DMS153 (cell line): ENCODE results near the gene LNX1.
"Not testable (repeated sequence)": the region's sequence is repeated elsewhere in the genome, so short reads cannot be mapped to it uniquely, and the experiment has no call there.

Experiments
- DNase-seq: peaks from one replicate; lab custom pipeline; 2025; lab: John Stamatoyannopoulos, UW

The LNX1 gene

DNA sequence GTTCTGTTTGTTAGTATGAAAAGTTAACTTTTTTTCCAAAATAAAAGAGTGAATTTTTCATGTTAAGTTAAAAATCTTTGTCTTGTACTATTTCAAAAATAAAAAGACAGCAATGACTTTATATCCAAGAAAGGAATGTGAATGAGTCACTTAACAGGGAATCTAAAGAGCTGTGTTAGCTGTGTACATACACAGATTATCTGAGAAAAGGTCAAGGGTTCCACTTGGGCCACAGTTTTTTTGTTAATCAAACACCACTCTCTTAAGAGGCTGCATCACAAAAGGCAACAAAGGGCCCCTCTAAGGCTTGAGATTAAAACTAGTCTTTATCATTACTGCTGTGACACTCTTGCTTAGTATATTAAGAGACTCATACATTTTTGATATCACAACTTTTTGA is 131.7 kb downstream of the LNX1 start:
- DNase-seq: peak; percentile 20

DNA sequence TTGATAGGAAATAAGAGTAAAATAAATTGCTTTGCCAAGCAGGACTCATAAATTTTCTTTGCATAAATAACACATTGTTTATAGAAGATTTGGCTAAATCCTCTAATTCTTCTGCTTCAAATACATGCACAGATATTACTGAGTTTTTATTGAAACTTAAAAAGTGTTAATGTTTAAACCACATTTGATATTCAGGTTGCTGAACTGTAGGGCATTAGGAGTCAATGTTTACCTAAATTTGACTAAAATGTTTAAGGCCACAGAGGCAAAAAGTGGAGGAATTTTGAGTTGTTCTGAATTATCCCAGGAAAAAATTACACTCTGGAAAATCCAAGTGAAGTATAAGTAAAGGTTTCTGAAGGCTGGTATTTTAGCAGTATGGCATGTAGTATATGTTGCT is 135.1 kb downstream of the LNX1 start:
- no peak for DNase-seq

DNA sequence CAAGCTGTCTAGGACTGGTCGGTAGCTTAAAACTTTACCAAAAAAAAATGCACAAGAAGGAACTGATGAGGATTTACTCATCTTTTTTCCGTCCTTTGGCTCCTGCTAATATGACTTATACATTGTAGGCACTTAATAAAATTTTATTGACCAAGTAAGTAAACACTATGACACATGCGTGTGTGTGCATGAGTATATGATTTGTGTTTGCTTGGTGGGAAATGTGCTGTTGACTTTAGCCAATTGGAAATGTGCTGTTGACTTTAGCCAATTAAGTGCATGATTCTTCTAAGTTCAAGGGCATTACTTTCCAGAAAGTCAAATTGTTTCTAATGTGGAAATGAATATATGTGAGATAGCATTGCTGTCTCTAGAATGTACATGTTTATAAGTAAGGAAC is 135.5 kb downstream of the LNX1 start:
- peak; percentile 24 for DNase-seq

DNA sequence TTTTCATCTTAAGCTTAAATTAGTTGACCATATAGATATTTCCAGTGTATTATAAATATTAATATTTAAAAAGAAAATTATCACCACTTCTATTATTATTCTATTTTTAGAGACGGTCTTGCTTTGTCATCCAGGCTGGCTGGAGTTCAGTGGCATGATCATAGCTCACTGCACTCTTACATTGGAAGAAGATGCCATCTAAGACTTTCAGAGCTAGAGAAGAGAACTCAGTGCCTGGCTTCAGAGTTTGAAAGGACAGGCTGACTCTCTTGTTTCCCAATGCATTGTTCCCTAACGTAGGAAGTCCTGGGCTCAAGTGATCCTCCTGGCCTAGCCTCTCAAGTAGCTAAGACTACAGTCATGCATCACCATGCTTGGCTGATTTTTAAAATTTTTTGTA is 137.9 kb downstream of the LNX1 start:
- DNase-seq: no peak

DNA sequence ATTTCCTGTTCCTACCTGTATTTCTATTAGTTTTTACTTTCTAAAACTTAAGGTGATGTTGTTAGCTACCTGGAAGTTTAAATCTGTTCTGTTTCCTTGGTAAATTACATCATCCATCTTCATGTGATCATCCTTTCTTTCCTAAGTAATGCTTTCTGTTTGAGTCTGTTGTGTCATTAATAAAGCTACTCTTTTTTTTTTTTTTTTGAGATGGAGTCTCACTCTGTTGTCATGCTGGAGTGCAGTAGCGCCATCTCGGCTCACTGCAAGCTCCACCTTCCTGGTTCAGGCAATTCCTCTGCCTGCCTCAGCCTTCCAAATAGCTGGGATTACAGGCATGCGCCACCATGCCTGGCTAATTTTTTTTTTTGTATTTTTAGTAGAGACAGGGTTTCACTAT is 140.5 kb downstream of the LNX1 start:
- DNase-seq: no peak

DNA sequence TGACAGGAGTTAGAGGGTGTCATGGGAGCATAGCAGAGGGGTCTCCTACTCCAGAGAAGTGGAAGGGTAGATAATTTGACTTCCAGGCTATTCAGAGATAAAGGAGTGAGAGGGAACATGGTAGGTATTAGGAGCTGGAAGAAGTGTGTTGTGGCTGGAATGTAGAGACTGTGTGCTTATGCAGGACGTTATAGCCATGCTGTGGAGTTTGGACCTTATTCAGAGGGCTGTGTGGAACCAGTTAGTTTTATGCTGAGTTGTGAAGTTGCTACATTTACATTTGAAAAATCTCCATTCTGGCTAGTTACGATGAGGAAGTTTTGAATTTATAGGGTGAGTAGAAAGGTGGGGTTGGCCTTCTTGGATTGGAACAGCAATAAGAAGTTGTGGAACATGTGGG is 146.3 kb downstream of the LNX1 start:
- no peak for DNase-seq

DNA sequence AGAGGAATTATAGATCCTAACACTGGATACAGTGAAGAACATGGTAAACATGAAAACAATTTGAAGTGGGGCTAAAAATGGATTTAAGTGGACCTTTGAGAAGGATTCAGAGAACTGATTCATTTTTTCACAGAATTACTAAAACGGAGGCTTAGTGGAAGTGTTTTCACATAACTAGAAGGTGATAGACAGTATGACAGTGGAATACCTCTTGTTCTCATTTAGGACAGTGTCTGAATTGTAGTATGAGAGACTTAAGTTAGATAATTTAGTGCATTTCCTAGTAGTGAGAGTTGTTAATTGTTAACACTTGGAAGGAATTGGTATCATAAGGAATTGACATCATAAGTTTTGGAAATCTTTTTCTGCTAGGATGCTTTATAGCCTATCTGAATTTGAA is 149.7 kb downstream of the LNX1 start:
- no peak for DNase-seq

DNA sequence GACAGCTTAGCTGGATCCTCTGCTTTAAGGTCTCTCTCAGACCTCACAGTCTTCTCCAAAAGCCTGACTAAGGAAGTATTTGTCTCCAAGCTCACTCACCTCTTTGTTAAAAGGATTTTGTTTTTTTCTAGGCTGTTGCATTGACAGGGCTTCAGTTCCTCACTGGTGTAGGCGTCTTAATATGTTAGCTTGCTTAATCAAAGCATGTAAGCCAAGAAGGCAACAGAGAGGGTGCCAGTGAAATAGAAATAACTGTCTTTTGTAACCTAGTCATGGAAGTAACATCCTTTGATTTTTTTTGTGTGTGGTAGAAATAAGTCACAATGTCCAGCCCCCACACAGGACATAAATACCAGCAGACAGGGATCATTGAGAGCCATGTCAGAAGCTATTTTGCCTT is 155.0 kb downstream of the LNX1 start:
- DNase-seq: no peak

DNA sequence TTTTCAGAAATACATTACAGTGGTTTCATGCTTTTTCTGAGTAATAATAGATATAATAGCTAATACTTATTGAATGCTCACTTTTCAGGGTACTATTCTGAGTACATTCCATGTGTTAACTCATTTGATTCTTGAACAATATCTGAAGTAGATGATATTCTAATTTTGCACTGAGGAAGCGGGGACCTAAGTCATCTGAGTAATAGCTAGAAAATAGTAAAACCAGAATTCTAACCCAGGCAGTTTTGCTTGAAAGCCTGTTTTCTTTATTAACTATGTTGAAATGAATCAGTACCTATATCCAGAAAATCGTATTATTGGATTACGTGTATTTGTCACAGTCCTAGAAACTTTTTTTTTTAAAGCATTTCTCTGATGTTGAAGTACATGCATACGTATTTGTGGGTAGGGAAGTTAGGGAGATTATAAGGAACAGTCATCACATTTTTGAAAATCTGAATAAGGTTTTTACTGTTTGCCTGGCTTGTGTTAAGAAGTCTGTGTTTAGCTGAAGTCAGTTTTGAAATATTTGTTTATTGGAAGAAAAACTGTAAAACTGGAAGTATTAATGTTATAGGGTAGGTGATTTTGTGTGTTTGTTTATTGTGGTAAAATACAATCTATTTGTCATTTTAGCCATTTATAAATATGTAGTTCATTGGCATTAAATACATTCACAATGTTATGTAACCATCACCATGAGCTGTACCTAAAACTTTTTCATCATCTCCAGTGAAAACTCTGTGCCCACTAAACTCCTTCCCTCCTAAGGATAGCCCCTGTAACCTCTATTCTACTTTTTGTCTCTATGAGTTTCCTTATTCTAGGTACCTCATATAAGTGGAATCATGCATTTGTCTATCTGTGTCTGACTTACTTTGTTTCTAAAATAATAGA is 158.5 kb downstream of the LNX1 start:
- DNase-seq: no peak

DNA sequence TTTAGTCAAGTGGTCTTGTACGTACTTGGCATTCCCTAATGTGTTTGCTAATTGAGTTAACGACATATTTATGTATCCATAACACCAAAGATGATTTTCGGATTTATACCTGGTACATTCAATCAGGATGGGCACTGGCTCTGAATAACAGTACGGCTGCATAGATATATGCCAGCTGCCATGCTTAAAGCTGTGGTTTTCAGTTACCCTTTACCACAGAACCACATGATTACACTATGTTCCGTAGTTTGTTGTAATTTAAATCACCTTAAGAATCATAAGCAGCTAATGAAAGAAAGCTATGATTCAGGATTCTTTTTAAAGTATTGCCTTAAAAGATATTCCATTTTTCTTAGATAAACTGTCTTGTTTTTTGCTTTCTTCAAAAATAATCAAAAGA is 160.2 kb downstream of the LNX1 start:
- no peak for DNase-seq

DNA sequence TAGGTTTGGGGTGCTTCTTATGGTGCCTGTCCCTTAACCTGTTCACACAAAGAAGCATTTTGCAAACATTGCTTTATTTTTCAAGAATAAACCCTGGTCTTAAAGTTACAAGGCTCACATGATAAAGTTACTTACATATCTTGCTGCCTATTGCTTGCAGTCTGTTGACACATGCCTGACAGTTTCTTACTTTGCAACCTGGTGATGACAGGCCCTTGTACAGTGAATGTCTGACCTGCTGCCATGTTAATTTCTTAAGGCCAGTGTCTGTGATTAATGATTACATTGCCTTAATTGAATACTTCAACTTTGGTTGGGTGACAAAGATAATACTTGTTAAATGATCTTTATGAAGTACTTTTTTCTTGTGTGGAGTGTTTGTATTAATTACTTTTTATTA is 163.9 kb downstream of the LNX1 start:
- DNase-seq: no peak

DNA sequence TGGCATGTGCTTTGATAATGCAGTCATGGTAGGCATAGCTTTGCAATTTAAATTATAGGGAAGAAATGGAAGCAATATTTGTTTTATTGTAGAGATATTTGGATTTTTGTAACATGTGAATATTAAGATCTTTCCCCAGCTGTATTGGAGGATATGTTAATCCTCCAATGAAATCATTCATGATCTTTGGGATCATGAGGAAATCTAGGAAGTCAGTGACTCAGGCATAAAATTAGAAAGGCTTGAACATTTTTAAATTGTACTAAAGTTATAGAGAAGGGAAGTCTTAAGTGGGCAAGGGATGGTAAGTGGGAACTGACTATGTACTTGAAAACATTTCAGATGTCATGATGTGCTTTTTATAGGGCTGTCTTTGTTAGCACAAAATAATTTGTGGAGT is 167.0 kb downstream of the LNX1 start:
- no peak for DNase-seq

DNA sequence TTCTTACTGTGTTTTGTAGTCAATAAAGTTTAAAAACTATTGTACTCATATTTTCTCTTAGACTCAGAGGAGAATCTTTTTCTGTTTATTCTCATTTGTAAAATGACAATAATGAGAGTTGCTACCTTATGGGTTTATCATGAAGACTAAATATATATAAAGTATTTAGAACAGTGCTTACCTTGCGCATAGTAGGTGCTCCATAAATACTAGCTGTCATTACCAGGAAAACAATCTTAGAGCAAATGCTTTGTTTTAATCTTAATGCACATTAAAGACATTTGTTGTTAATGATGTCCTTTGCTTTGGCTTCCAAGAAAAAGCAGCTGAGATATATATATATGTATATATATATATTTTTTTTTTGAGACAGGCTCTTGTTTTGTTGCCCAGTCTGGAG is 168.9 kb downstream of the LNX1 start:
- DNase-seq: no peak

DNA sequence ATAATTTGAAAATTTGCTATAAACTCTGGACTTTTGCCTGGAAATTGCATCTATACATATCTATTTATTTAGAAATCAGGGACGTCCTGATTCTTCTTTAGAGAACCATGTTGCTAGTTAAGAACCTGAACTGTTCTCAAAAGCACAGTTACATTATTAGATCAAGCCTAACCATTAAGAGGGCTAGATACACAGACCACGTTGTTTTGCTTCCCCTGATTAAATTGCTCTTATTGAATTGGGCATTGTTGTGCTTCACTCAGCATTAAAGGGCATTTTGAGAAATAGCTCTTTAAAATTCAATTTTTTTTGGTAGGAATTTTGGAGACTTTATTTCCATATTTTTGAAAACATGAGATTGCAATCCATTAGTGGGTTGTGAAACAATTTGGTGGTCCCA is 169.5 kb downstream of the LNX1 start:
- no peak for DNase-seq

DNA sequence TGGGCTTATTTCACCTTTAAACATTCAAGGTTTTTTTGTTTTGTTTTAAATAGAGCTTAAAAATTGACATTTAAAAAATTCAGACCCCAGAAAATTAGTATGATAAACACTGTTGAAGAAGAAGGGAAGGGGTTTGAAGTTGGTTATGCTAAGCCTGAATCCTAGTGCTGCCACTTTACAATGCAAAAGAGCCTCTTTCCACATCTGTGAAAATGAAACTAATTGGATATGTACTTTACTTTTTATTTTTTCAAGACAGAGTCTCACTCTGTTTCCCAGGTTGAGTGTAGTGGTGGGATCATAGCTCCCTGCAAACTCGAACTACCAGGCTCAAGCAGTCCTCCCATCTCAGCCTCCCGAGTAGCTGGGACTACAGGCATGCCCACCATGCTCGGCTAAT is 172.1 kb downstream of the LNX1 start:
- DNase-seq: no peak

DNA sequence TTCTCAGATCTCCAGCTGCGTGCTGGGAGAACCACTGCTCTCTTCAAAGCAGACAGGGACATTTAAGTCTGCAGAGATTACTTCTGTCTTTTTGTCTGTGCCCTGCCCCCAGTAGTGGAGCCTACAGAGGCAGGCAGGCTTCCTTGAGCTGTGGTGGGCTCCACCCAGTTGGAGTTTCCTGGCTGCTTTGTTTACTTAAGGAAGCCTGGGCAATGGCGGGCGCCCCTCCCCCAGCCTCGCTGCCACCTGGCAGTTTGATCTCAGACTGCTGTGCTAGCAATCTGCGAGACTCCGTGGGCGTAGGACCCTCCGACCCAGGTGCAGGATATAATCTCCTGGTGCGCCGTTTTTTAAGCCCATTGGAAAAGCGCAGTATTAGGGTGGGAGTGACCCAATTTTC is 181.8 kb downstream of the LNX1 start:
- DNase-seq: not testable (repeated sequence)
